Cerebellar nuclear complex (tissue), 1 donor: ENCODE data around the gene SOX5.
"Not testable (repeated sequence)": the region's sequence is repeated elsewhere in the genome, so short reads cannot be mapped to it uniquely, and the experiment has no call there.

ENCODE experiments used
- DNase-seq, 2 experiments: peaks; one replicate each; lab custom pipeline; 2025; lab: John Stamatoyannopoulos, UW

The SOX5 gene

DNA sequence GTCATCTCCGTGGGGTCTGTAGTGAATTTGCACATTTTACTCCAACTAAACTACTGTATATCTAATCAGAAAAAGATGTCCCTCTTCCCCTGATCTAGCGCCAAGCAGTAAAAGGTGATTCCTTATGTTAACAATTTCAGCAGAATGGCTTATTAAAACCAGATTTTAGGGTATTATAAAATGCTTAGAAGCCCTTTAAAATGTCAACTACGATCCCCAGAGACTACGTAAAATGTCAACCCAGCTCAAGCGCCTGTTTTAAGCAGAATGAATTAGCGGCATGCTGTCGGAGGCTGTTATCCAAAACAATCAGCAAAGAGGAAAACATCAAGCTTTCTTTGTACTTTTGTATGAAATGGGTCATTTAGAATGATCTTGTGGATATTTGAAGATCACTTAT, 408.9 kb downstream of the SOX5 start:
- DNase-seq = no peak

DNA sequence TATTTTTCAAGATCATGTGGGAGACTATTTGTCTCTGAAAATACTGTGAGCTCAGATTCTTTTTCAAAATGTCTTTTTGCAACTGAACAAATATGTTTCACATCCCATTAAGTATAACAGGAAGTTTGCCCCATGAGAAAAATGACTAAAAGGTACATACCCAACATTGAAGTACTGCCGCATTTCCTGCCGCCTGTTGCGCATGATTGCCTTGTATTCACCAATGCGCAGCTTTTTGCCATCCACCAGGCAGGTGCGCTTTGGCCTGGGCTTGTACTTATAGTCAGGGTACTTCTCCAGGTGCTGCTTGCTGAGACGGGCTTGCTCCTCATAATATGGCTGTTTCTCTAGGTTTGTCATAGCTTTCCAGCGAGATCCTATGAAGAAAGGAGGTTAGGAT, 413.2 kb downstream of the SOX5 start:
- DNase-seq = no peak

GRCh38 chr12:23535441-23535840, 414.0 kb downstream of the SOX5 start:
- DNase-seq = no peak

- no peak for DNase-seq
Measured at GRCh38 chr12:23534196-23534595, 415.3 kb downstream of the SOX5 start.

DNA sequence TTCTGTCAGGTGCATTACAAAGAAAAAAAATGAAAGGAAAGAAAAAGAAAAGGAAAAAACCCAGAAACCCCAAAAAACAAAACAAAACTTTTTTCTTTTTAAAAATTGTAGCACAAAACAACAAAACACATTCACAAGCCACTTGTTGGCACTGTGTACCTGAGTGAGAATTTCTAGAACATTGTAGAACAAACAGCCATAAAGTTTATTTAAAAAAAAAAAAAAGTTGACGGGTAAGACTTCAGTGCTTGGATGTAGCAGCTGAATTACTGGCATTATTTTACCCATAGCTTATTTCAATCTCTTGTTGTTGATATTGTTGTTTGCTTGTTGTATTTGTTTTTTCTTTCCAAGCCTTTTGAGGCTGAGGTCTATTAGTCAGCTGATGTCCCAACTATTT, 415.8 kb downstream of the SOX5 start:
- no peak for DNase-seq

GRCh38 chr12:23533265-23533664, 416.2 kb downstream of the SOX5 start:
- no peak for DNase-seq

DNA sequence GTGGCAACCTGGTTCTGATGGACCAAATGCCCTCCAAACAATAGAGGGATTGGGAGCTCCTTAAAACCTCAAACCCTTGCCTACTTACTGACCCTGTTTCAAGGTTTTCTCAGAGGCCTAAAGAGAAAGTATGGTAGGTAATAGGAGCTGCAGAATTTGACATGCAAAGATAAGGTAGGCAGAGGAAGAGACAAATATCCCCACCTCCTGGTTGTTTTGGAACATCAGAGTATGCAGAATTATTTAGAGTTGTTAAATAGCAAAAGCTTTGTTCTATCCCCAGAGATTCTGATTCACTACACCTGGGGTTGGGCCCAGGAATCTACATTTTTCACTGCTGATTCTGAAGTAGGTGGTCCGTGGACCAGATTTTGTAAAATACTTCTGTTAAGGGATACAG, 421.2 kb downstream of the SOX5 start:
- DNase-seq = no peak

DNA sequence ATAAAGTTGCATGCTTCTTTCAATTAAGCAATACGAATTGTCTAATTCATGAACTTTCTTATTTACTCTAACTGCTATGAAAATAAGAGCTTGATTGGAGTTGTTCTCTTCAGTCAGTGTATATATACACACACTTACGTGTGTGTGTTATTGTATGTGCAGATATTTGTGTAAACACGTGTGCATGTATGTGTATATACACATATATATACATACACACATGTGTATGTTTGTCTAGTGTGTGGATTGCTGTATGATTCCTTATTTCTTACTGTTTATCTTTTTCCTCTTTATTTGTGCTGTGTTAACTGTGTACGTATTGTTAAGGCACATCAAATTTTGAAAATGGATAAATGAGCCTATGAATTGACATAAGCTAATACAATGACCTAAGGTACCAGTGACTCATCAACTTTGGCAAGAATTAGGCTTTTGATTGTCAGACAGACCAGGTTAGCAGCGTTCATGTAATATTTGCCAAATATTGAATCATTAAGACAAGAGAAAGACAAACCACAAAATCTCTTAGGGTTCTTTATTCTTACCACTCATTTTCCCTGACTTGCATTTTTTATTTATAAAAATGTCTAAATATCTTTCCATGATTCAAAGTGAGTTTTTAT, 423.9 kb downstream of the SOX5 start:
- DNase-seq = no peak

- DNase-seq = no peak
Measured at GRCh38 chr12:23523339-23523738, 426.1 kb downstream of the SOX5 start.

- not testable (repeated sequence) for DNase-seq
Measured at GRCh38 chr12:23519444-23519843, 430.0 kb downstream of the SOX5 start.

GRCh38 chr12:23515785-23516184, 433.7 kb downstream of the SOX5 start:
- DNase-seq = not testable (repeated sequence)

DNA sequence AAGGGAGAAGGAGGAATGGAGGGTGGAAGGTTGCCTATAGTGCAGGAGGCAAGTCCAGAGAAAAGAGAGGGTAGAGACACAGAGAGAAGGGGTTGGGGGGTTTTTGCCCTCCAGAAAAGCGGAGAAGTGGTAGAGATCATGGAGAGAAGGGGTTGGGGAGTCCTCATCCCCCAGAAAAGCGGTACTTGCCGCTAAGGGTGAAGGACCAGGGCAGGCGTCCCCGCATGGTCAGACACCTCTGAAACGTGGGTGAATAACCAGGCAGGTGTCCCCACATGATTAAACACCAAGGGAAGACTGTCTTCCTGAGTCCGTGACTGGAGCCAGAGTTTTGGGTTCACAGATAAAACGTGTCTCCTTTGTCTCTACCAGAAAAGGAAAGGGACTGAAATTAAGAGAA, 439.0 kb downstream of the SOX5 start:
- DNase-seq = no peak

DNA sequence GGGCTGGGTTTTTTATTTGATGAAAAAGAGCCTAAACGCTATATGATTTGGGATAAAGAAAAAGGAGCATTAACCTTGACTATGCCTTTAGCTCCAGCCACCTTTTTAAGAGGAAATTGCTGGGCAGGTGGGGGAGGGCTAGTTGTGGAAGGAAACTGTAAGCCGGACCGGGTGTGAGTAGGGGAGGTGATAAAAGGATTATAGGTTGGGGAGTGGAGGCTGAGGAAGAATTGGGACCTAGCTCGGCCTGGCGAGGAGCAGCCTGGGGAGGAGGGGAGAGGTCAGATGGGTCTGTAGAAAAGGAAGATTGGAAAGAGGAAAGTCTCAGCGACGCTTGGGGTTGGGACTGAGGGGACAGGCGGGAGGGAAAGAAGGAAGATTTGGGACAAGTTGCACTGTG, 439.6 kb downstream of the SOX5 start:
- not testable (repeated sequence) for DNase-seq

- DNase-seq = not testable (repeated sequence)
Measured at GRCh38 chr12:23507785-23508184, 441.7 kb downstream of the SOX5 start.

DNA sequence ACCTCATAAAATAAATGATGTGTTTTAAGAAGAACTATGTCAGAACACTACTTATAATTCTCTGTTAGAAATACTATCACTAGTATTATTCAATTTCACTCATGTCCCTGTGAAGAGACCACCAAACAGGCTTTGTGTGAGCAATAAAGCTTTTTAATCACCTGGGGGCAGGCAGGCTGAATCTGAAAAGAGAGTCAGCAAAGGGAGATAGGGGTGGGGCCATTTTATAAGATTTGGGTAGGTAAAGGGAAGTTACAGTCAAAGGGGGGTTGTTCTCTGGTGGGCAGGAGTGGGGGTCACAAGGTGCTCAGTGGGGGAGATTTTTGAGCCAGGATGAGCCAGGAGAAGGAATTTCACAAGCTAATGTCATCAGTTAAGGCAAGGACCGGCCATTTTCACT, 443.7 kb downstream of the SOX5 start:
- DNase-seq = not testable (repeated sequence)

- DNase-seq = no peak
Measured at GRCh38 chr12:23504641-23505399, 444.6 kb downstream of the SOX5 start.

DNA sequence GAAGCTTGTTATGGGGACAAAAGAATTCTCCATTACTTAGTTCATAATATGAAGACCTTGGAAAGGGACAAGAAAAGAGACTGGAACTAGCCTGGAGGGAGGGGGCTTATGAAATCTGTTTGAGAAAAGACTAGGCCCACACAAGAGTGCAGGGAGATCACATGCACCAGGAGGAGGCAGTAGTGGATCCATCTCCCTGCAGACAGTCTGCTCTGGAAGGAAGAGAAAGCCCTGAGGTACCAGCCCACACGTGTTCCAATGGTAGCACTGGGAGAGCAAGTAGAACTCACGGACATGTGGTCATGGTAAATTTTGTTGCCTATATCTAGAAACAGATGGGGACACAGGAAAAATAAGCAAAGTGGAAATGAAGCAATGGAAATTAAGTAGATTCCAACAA, 445.4 kb downstream of the SOX5 start:
- no peak for DNase-seq

DNA sequence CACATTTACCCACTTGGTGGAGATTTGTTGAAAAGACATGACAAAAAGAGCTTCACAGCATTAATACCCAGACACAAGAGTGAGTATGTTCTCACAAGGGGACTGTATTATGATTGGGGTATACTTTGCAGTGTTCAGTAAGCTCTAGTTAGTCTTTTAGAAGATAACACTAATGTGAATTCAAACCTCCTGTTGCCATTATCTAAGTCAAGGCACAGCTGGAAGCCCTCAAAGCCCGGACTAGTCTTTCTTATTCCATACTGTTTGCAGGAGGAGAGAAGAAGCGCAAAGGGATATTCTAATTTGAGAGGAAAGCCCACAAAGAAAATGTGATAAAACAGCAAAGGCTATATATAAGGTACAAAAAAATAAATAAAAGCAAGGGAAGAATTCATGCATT, 445.9 kb downstream of the SOX5 start:
- DNase-seq = no peak

DNA sequence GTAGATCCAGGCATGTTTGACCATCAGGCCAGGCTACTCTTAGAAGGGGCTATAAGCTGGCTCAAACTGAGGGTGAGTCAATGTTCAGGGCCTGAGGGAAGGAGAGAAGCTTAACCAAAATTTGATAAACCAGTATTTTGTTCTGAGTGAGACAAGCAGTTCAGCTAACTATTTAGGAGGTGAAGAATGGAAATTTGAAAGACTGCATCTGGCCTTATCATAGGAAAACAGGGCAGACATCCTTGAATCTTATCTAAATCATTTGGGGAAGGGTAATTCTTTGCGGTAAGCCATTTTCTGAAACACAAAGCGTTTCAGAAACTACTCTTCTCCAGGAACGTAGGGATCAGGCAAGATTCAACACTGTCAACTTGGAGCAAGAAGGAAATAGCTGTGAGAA, 447.2 kb downstream of the SOX5 start:
- DNase-seq = no peak

- DNase-seq = no peak
Measured at GRCh38 chr12:23495472-23495871, 454.0 kb downstream of the SOX5 start.

DNA sequence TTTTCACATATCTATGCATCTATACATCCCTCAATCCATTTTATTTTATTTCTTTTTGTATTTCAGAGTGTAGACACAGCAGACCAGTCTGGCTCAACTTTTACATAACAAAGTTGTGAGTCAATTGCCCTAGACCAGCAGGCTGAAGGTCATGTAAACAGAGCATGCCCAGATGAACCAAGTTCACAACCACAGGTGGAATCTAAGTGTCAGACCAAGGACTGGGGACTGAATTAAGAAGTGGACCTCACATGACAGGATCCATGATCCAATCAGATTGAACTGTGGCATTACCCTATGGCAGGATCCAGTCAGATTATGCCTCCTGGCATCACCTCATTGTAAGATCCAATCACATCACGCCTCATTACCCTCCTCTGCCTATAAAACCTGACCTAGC, 455.8 kb downstream of the SOX5 start:
- DNase-seq = no peak

- not testable (repeated sequence) for DNase-seq
Measured at GRCh38 chr12:23491029-23491428, 458.4 kb downstream of the SOX5 start.

- DNase-seq = no peak
Measured at GRCh38 chr12:23488130-23488529, 461.3 kb downstream of the SOX5 start.

GRCh38 chr12:23484238-23484637, 465.2 kb downstream of the SOX5 start:
- DNase-seq = no peak
